GM12872 (cell line): Measurements from ENCODE around the gene EXOC4.

Experiments used
- CTCF ChIP-seq: IDR thresholded peaks from 3 replicates; pipeline ENCODE4 v1.5.1; 2011; ENCODE audit warnings: low read depth, mild to moderate bottlenecking, low read length, moderate library complexity; ENCODE audit not compliant: insufficient read depth

The EXOC4 gene

GRCh38 chr7:133252858-133253518, at the start of gene EXOC4:
TSS of gene EXOC4 (plus strand) at chr7:133253078.
- TF ChIP-seq CTCF = no peak

- TF ChIP-seq CTCF = no peak
Measured at GRCh38 chr7:133203490-133203889, 49.4 kb upstream of the EXOC4 start.

- peak; percentile 38; the same call in 1 of the 3 replicates for TF ChIP-seq CTCF
Measured at GRCh38 chr7:133207687-133208086, 45.2 kb upstream of the EXOC4 start.

- TF ChIP-seq CTCF = no peak
Measured at GRCh38 chr7:133217773-133218172, 35.1 kb upstream of the EXOC4 start.

GRCh38 chr7:133230591-133231194, 22.2 kb upstream of the EXOC4 start:
- peak; percentile 65 for TF ChIP-seq CTCF

- TF ChIP-seq CTCF = no peak
Measured at GRCh38 chr7:133233142-133233541, 19.7 kb upstream of the EXOC4 start.

- TF ChIP-seq CTCF = no peak
Measured at GRCh38 chr7:133234961-133235875, 17.7 kb upstream of the EXOC4 start.
